Measurements from ENCODE around the gene TAL1.
A peak's percentile ranks its signal among the peaks of the same experiment; 100 is the strongest.

DNA sequence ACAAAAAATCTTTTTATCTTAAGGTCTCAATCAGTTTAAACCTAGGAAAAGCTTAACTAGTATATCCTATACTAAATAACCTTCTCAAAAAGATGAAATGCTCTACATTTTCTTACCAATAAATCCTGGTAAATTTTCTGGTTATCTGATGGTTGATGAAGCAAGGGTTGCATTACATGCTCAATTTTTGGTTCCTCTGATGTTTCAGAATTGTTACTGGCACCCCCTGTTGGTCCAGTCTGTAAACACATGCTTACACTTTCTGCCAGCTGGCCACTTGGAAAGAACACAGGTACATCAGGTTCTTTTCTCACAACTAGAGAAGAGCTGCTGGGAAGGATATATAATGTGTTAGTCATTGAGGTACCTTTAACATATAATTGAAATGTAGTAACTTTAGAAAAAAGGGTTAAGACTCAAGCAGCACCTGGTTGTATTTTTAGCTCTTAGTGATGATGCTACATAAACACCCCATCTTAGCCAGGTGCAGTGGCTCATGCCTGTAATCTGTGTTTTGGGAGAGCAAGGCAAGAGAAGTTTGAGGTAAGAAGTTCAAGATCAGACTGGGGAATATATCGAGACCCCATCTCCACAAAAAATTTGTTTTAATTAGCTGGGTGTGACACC, 30.9 kb upstream of the TAL1 start:
- TF ChIP-seq GABPA (IDR thresholded peaks at IDR 0.05; ENCODE audit: low read depth) = no peak
- TF ChIP-seq YY1 (IDR thresholded peaks at IDR 0.05; ENCODE audit: low read depth) = no peak
- TF ChIP-seq, protein P1, sequence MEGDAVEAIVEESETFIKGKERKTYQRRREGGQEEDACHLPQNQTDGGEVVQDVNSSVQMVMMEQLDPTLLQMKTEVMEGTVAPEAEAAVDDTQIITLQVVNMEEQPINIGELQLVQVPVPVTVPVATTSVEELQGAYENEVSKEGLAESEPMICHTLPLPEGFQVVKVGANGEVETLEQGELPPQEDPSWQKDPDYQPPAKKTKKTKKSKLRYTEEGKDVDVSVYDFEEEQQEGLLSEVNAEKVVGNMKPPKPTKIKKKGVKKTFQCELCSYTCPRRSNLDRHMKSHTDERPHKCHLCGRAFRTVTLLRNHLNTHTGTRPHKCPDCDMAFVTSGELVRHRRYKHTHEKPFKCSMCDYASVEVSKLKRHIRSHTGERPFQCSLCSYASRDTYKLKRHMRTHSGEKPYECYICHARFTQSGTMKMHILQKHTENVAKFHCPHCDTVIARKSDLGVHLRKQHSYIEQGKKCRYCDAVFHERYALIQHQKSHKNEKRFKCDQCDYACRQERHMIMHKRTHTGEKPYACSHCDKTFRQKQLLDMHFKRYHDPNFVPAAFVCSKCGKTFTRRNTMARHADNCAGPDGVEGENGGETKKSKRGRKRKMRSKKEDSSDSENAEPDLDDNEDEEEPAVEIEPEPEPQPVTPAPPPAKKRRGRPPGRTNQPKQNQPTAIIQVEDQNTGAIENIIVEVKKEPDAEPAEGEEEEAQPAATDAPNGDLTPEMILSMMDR (IDR thresholded peaks at IDR 0.05) = peak; percentile 74
- TF ChIP-seq, protein P2, sequence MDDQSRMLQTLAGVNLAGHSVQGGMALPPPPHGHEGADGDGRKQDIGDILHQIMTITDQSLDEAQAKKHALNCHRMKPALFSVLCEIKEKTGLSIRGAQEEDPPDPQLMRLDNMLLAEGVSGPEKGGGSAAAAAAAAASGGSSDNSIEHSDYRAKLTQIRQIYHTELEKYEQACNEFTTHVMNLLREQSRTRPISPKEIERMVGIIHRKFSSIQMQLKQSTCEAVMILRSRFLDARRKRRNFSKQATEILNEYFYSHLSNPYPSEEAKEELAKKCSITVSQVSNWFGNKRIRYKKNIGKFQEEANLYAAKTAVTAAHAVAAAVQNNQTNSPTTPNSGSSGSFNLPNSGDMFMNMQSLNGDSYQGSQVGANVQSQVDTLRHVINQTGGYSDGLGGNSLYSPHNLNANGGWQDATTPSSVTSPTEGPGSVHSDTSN (IDR thresholded peaks at IDR 0.05) = no peak
- TF ChIP-seq, protein P3, sequence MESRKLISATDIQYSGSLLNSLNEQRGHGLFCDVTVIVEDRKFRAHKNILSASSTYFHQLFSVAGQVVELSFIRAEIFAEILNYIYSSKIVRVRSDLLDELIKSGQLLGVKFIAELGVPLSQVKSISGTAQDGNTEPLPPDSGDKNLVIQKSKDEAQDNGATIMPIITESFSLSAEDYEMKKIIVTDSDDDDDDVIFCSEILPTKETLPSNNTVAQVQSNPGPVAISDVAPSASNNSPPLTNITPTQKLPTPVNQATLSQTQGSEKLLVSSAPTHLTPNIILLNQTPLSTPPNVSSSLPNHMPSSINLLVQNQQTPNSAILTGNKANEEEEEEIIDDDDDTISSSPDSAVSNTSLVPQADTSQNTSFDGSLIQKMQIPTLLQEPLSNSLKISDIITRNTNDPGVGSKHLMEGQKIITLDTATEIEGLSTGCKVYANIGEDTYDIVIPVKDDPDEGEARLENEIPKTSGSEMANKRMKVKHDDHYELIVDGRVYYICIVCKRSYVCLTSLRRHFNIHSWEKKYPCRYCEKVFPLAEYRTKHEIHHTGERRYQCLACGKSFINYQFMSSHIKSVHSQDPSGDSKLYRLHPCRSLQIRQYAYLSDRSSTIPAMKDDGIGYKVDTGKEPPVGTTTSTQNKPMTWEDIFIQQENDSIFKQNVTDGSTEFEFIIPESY (IDR thresholded peaks at IDR 0.05; ENCODE audit: borderline replicate concordance, low read depth) = no peak
- no peak for TF ChIP-seq POLR2AphosphoS5 (IDR thresholded peaks at IDR 0.05; ENCODE audit: low read depth, low read length)
- TF ChIP-seq, protein P4, sequence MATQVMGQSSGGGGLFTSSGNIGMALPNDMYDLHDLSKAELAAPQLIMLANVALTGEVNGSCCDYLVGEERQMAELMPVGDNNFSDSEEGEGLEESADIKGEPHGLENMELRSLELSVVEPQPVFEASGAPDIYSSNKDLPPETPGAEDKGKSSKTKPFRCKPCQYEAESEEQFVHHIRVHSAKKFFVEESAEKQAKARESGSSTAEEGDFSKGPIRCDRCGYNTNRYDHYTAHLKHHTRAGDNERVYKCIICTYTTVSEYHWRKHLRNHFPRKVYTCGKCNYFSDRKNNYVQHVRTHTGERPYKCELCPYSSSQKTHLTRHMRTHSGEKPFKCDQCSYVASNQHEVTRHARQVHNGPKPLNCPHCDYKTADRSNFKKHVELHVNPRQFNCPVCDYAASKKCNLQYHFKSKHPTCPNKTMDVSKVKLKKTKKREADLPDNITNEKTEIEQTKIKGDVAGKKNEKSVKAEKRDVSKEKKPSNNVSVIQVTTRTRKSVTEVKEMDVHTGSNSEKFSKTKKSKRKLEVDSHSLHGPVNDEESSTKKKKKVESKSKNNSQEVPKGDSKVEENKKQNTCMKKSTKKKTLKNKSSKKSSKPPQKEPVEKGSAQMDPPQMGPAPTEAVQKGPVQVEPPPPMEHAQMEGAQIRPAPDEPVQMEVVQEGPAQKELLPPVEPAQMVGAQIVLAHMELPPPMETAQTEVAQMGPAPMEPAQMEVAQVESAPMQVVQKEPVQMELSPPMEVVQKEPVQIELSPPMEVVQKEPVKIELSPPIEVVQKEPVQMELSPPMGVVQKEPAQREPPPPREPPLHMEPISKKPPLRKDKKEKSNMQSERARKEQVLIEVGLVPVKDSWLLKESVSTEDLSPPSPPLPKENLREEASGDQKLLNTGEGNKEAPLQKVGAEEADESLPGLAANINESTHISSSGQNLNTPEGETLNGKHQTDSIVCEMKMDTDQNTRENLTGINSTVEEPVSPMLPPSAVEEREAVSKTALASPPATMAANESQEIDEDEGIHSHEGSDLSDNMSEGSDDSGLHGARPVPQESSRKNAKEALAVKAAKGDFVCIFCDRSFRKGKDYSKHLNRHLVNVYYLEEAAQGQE (IDR thresholded peaks at IDR 0.05; ENCODE audit: low read depth, low read length) = no peak
- TF ChIP-seq RCOR1 (IDR thresholded peaks at IDR 0.05; ENCODE audit: low read length) = no peak
- no peak for TF ChIP-seq MXI1 (IDR thresholded peaks at IDR 0.05; ENCODE audit: low read depth, low read length)
- TF ChIP-seq RAD21 (IDR thresholded peaks at IDR 0.05; ENCODE audit: low read length) = peak; percentile 60
- no peak for TF ChIP-seq EP300 (IDR thresholded peaks at IDR 0.05; ENCODE audit: borderline replicate concordance in 1 of 2, low read depth in 1 of 2, low read length in 1 of 2)
- no peak for TF ChIP-seq RXRA (IDR thresholded peaks at IDR 0.05; ENCODE audit: borderline replicate concordance, low read depth)
- TF ChIP-seq, protein P5, sequence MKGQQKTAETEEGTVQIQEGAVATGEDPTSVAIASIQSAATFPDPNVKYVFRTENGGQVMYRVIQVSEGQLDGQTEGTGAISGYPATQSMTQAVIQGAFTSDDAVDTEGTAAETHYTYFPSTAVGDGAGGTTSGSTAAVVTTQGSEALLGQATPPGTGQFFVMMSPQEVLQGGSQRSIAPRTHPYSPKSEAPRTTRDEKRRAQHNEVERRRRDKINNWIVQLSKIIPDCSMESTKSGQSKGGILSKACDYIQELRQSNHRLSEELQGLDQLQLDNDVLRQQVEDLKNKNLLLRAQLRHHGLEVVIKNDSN (IDR thresholded peaks at IDR 0.05; ENCODE audit: borderline replicate concordance, low read depth) = no peak

Measured in SK-N-SH (cell line).